WTC11 (cell line): ENCODE results near the gene AFF3.
"Not testable (repeated sequence)": the region's sequence is repeated elsewhere in the genome, so short reads cannot be mapped to it uniquely, and the experiment has no call there.

Experiments used
- USF1 ChIP-seq: sonication (generic); formaldehyde crosslinking; IDR thresholded peaks from 2 replicates; pipeline ENCODE4 v1.8.0; 2022; ENCODE audit warnings: mild to moderate bottlenecking, missing genetic modification reagents
- TF ChIP-seq, protein P1 (sequence below): fragments of 250-450 bp; sonication (Bioruptor Pico); IDR thresholded peaks from 2 replicates; pipeline ENCODE4 v1.9.0; 2021; ENCODE audit warnings: mild to moderate bottlenecking

DNA sequence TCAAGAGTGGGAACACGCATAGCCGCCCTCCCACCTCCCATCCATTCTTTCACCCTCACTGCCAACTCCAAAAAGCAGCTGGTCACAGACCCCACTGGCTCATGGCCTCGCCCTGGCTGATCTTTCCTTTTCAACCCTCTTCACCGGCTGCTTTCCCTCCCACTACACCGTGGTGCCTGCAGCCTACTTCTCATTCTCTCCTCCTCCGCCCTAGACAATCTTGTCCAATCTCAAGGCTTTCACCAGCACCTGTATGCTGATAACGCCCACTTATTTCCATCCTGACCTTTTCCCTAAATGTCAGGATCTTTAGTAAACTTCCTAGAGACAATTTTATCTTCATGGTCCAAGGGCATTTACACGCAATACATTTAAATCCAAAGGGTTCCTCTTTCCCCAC lies 50.6 kb downstream of the AFF3 start:
- not testable (repeated sequence) for TF ChIP-seq USF1 (CRISPR knock-in tag)
- TF ChIP-seq, protein P1, sequence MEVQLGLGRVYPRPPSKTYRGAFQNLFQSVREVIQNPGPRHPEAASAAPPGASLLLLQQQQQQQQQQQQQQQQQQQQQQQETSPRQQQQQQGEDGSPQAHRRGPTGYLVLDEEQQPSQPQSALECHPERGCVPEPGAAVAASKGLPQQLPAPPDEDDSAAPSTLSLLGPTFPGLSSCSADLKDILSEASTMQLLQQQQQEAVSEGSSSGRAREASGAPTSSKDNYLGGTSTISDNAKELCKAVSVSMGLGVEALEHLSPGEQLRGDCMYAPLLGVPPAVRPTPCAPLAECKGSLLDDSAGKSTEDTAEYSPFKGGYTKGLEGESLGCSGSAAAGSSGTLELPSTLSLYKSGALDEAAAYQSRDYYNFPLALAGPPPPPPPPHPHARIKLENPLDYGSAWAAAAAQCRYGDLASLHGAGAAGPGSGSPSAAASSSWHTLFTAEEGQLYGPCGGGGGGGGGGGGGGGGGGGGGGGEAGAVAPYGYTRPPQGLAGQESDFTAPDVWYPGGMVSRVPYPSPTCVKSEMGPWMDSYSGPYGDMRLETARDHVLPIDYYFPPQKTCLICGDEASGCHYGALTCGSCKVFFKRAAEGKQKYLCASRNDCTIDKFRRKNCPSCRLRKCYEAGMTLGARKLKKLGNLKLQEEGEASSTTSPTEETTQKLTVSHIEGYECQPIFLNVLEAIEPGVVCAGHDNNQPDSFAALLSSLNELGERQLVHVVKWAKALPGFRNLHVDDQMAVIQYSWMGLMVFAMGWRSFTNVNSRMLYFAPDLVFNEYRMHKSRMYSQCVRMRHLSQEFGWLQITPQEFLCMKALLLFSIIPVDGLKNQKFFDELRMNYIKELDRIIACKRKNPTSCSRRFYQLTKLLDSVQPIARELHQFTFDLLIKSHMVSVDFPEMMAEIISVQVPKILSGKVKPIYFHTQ (CRISPR knock-in tag), result not testable (repeated sequence)
